NCI-H446 (cell line): ENCODE measurements around the gene ENTPD5.
"Not testable (repeated sequence)": the region's sequence is repeated elsewhere in the genome, so short reads cannot be mapped to it uniquely, and the experiment has no call there.

ENCODE experiments used
- DNase-seq, 2 experiments: peaks; one replicate each; lab custom pipeline; 2025; lab: John Stamatoyannopoulos, UW

The ENTPD5 gene

DNA sequence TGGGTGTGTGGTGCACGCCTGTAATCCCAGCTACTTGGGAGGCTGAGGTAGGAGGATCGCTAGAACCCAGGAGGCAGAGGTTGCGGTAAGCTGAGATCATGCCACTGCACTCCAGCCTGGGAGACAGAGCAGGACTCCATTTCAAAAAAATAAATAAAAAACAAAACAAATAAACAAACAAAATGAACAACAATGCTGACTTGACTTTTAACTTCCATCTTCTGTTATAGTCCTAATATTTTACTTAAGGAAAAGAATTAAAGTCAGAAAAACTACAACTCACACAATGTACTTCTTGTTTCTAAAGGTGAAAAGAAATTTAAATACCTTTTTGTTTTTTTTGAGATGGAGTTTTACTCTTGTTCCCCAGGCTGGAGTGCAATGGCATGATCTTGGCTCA lies 13.4 kb downstream of the ENTPD5 start:
- DNase-seq: not testable (repeated sequence)

DNA sequence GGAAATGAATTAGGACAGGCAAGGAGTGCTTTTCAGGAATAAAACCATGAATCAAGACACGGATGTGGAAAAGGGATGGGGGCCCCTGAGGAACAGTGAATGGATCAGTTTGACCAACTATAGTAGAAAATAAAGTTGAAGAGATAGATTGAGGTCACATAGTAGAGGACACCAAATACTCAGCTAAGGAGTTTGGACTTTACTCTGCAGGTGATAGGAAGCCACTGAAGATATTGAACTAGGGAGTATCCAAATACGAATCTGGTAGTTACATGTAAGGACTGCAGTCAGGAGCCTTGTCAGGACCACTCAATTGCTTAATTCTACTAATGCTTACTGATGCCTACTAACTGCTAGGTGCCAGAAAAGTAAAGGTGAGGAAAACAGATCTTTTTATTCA lies 20.4 kb downstream of the ENTPD5 start:
- DNase-seq: no peak

DNA sequence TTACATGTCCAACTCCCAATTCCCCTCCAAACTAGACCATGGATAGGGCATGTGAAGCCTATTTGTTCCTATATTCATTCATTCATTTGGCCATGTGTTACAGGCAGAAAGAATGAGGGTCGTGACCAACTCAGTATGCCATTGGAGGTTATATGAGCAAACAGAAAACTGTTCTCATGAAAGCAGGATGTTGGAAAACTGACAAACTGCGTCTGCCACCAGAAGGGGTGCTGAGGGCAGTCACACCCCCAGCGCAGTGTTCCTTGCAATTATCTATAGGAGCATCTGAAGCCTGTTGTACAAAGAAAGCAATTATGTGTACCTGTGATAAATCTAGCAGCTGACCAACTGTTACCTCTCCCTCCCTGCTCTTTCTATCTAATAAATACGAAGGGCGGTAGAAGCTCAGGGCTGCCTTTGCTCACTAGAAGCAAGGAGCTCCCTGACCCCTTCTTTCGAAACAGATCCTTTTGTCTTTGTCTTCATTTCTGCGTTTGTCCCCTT lies 21.1 kb downstream of the ENTPD5 start:
- DNase-seq: no peak

DNA sequence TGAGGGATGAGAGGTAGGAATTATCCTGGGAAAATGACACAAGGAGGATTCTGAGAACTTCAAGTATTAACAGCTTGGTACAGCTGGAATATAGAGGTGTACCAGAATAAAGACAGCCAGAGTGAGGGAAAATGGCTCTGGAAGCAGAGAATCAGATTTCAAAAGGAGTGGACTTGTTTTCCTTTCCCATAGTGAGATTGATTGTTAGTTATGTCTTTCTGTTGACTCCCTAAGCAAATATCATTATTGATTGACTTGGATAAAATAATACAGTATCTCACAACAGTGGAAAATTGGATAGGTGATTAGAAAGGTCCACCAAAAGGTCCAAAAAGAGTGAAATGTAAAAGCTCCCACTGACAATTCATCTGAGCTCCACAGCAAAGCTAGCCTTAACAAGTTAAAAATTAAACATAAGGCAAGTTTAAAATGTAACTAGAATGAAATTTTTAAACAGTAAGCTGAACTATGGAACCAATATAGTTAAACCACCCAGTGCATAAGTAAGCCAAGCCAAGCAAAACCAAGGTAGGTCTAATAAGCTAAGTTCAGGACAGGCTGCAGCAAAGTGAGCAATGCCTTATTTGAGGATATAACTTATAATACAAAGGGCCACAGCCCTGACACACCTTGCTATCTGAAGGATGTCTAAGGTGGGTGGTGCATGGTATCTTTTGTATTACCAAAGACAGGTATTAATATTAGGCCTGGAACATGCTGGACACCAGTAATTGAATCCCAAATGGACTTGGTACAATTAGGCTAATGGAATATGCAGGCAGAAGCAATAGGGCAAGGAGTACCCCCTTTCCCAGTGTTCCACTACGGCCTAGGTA lies 21.8 kb downstream of the ENTPD5 start:
- DNase-seq: no peak

DNA sequence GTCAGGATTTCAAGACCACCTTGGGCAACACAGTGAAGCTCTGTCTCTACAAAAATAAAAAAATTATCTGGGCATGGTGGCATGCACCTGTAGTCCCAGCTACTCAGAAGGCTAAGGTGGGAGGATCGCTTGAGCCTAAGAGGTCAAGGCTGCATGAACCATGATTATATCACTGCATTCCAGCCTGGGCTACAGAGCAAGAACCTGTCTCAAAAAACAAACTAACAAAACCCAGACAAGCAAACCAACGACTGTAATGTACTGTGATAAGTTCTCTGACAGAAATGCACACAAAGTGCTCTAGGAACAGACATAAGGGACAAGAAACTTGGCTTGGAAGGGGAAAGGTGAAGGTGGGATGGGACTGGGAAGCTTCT lies 22.4 kb downstream of the ENTPD5 start:
- DNase-seq: no peak

DNA sequence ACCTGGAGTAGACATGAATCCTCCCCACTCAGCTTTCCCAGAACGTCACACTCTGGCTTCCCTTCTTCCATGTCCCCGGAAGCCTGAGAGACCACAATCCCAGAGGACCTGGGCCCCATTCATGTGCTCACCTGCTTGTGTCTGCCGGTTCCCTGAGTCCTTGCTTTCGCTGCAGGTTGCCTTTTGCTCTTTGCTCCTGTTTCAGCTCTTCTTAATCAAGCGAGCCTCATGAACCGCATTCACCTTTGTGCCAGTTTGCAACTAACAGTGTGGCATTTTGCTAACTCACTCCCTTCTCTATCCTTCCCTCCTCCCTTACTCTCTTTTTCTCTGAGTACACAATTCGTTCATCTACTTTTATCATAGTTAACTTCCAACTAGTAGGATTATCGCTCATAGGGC lies 23.1 kb downstream of the ENTPD5 start:
- no peak for DNase-seq

DNA sequence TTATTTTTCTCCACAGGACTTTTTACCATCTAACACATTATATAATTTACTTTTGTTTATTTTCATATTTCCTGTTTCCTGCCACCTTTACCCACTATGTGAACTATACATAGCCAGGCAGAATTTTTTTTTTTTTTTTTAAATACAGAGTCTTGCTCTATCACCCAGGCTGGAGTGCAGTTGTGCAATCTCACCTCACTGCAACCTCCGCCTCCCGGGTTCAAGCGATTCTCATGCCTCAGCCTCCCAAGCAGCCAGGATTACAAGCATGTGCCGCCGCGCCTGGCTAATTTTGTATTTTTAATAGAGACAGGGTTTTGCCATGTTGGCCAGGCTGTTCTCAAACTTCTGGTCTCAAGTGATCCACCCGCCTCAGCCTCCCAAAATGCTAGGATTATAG lies 24.2 kb downstream of the ENTPD5 start:
- not testable (repeated sequence) for DNase-seq

DNA sequence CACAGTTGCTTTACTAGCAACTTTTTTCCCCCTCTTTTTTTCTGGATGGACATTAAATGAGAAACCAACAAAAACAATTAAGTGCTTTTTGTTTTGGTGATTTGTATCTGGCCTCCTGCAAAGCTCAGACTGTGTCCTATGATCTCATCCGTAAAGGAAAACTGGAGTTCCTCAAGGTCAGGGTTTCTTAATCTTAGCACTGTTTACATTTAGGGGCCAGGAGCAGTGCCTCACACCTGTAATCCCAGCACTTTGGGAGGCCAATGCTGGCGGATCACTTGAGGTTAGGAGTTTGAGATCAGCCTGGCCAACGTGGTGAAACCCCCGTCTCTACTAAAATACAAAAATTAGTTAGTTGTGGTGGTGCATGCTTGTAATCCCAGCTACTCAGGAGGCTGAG lies 28.0 kb downstream of the ENTPD5 start:
- no peak for DNase-seq

DNA sequence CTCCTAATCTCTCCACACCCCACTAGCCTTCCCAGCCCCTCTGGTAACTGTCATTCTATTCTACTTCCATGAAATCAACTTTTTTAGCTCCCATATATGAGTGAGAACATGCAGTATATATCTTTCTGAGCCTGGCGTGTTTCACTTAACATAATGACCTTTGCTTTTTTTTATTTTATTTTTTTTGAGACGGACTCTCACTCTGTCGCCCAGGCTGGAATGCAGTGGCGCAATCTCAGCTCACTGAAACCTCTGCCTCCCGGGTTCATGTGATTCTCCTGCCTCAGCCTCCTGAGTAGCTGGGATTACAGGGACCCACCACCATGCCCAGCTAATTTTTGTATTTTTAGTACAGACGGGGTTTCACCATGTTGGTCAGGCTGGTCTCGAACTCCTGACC lies 30.4 kb downstream of the ENTPD5 start:
- DNase-seq: not testable (repeated sequence)

DNA sequence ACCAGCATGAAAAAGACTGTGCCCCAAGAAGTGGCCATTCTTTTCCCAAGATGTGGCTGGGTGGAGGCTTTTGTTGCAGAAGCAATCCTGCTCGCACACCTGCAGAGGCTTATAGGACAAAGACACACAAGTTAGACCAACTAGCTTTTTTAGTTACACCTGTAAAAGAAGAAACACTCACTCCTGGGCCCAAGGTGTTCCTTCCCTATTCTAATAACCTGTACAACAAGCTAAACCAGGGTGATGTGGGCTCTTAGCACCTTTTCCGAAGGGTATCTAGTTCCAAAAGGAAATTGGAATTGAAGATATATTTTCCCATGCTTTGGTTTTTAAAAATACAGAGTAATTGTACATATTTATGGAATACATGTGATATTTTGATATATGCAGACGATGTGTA lies 31.0 kb downstream of the ENTPD5 start:
- DNase-seq: no peak

DNA sequence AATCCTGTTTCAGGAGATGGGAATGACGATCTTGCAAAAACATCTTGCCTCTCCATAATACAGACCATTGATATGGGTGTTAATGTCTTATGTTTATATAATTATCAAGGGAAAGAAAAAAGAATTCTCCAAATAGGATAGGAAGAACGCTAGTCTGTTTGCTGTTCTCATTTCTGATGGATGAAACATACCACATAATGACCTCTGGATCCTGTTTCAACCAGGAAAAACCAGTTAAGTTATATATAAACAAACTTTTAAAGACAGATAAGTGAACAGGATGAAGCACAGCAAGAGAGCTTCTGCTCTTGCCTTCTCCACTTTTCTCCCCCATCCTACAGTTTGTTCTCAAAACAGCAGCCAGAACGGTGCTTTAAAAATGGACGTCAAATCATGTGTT lies 41.2 kb downstream of the ENTPD5 start:
- DNase-seq: no peak

DNA sequence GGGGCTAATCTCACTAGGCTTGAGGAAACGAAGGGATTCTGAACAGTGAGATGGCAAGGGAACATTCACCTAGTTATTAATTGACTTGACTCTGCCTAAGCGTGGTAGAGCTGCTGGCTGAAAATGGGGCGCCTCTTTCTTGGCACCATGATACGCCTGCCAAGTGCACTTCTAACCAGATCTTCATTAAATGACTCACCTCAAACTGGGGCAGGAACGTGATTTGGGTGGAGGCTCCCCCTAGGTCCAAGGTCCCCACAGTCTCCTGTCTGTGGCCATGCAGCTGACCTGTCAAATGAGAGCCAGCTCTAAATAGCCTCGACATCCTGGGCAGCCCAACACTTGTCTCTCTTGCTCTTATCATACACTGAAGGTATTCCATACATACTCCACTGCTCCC lies 43.0 kb downstream of the ENTPD5 start:
- no peak for DNase-seq

DNA sequence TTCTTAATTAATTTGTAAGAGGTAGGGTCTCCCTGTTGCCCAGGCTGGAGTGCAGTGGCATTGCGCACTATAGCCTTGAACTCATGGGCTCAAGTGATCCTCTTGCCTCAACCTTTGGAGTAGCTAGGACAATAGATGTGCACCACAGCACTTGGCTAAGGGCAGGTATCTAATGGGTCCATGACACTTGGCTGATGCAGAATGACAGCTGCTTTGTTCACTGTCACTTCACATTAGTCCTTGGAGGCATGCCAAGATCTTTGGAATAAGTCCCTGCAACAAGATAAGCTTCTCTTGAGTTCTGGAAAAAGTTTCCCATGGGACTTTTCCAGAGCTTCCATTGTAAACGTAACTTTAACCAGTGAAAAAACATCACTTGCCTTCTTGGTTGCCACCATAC lies 45.6 kb downstream of the ENTPD5 start:
- DNase-seq: peak in 1 of 2 experiments; percentile 7

DNA sequence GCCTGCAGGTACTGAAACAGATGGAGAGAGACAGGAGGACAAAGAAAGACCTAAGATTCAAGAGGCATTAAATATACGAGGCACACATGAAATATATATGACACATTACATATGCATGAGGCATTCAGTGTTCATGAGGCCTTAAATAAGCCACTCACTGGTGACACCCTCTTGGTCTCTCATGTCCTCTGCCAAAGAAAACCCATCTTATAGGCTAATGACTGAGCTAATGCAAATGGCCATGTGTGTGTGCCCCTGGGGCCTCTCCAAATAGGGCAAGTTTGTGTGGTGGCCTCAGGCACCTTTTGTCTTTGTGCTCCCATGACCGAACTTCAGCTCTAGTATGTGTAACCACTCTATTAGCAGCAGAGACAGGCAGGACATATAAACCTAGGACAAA lies 50.2 kb downstream of the ENTPD5 start:
- DNase-seq: no peak

DNA sequence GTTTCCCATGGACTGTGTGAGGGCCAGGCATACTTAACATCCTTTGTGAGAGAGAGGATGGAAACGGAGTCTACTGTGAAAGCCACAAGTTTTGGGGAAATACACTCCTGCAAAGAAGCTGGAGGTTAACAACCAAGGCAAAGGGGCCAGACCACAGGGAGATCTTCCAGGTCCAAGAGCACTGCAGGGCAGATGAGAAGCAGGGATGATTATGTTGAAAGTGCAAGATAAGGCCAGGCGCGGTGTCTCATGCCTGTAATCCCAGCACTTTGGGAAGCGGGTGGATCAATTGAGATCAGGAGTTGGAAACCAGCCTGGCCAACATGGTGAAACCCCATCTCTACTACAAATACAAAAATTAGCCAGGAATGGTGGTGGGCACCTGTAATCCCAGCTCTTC lies 53.9 kb downstream of the ENTPD5 start:
- DNase-seq: no peak

DNA sequence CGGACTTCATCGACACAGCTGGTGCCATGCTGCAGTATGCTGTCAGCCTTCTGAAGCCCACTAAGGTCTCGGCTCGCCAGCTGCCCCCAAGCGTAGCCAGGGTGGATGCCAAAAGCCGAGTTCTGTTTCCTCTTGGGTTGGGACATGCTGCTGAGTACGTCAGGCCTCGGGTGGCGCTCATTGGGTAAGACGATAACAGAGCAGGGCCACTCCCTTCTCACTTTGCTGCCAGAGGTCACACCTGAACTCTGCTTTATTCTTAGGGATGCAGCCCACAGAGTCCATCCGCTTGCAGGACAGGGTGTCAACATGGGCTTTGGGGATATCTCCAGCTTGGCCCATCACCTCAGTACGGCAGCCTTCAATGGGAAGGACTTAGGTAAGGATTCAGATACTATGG lies 57.9 kb downstream of the ENTPD5 start:
- no peak for DNase-seq

DNA sequence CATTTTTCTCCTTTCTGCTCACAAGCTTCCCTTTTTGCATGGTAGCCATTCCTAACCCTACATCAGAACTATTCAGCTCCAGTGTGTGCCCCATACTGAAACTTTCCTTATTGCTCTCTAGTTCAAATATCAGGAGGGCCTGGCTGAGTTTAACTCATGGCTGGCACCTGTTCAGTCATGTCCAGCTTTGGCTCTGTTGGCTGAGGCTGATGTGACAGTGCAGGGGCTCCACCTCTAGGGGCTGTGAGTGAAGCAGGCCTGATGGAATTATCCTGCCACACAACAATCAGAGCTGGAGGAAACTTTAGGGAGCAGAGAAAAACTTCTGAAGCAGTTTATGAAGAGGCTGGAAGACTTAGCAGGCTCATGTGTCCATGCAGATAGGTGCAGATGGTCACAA lies 60.5 kb downstream of the ENTPD5 start:
- DNase-seq: no peak

DNA sequence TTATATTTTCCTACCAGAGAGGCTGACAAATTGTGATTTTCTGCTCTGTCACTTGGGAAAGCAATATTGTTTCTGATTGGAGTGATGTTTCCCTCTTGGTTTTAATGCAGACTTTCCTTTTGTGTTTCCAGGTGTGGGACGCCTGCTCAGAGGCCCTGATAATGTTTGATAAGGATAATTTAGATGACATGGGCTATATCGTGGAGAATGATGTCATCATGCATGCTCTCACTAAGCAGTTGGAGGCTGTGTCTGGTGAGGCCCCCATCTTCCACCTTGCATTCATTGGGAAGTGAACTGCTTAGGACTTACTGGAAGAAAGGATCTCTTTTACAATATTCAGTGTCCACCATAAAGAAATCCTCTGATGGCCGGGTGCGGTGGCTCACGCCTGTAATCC lies 63.4 kb downstream of the ENTPD5 start:
- no peak for DNase-seq

DNA sequence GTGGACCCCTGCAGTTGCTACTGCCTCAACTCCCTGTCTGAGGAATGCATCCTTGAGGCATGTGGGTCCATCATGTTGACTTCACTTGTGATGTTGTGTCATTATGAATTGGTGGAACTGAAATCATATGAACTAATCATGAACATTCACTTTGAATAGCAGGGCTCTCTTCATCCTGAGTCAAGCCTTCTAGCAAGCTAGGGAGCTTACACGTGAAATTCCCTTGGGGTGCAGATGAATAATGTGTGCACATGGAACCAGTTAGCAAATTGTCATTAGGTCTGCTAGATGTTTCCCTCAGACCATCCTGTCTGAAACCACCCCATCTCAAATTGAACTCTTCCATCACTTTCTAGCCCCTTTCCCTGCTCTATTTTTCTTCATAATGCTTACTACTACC lies 65.4 kb downstream of the ENTPD5 start:
- DNase-seq: no peak

DNA sequence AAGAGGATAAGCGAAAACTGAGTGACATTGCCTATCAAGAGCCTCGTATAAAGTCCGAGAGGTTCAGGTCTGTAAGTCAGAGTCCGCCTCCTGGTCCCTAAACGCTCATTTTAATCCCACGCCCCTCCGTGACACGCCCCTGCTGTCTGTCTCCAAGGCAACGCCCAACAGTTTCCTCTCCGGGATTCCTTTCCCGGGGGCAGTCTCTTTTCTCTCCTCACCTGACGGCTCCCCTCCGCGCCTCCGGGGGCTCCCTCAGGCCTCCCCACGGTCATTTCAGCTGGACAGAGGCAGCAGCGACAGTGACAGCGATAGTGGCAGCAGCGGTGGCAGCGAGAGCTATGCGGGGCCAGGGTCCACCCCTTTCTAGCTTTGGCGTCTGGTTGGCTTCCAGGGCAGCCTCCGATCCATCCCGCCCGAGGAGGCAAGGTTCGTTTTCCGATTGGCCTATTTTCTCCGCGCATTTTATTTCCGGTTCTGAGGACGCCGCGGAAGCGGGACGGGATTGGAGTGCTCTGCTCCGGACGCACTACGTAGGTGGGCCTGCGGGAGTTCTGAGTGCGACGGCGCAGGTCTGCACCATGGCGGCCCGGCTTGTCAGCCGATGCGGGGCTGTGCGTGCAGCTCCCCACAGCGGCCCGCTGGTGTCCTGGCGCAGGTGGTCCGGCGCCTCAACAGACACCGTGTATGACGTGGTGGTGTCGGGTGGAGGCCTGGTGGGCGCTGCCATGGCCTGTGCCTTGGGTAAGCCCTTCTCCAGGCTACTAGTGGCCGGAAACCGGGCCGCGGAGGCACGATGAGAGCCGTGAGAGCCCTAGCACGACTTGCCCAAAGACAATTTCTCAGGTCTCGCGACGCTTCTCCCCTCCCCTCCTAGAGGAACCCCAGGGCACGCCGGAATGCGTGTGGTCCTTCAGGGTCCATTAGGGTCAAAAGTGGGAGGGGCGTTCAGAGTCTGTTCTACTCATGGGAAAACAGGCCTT lies 69.0 kb downstream of the ENTPD5 start, which contains the start of the genes COQ6 and FAM161B:
COQ6 (plus strand) TSS at position 551 of the 983 bp plus-strand sequence; CDS start at position 582, 31 bp downstream.
FAM161B (minus strand) TSS at position 343 of the 983 bp plus-strand sequence; CDS start at position 275, 68 bp downstream.
- DNase-seq: peak; percentile 94 to 96

DNA sequence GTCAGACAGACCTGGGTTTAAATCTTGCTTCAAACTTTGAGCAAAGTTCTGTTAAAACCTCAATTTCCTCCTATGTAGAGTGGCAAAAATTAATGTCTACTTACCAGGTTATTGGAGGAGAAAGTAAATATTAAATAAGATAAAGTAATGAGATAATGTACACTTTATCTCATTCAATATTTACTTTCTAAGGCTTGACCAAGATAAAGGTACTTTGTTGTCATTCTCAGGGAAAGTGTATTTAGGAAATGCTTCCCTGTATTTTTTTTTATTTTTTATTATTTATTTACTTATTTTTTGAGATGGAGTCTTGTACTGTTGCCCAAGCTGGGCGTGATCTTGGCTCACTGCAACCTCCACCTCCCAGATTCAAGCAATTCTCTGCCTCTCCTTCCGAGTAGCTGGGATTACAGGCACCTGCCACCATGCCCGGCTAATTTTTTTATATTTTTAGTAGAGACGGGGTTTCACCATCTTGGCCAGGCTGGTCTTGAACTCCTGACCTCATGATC lies 73.9 kb downstream of the ENTPD5 start:
- no peak for DNase-seq

DNA sequence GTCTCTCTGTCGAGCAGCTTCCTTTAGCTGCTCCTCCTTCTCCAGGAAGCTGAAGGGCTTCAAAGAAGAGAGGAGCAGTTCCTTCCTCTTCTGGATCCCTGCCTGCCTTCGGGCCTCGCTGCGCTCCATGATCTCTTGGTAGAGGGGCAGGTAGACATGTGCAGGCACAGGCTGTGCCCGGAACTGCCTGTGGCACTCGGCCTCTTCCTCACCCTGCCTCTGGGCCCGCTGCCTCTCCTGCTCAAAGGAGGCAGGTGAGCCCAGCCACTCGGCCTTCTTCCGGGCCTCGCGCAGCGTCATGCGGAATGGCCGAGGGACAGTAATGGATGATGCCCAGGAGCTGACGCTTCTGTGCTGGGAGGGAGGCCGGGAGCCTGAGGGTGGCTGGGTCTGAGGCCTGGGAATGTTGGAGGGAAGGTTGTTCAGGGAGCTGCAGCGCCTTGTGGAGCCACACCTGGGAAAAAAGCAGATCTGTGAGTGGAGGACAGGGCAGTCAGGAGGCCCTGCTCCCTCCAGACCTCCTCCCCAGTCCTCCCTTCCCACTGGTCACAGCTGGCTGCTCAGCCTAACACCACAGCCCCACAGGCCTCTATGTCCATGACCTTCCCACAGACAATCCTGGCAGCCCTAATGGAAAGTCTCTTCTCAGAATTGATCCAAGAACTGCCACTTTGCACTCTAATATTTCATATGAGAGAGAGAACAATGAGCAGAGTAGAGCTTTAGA lies 74.5 kb downstream of the ENTPD5 start:
- no peak for DNase-seq
